Measurements from ENCODE around the gene UGT2A2.
"Not testable (repeated sequence)": the region's sequence is repeated elsewhere in the genome, so short reads cannot be mapped to it uniquely, and the experiment has no call there.

Gene UGT2A2

DNA sequence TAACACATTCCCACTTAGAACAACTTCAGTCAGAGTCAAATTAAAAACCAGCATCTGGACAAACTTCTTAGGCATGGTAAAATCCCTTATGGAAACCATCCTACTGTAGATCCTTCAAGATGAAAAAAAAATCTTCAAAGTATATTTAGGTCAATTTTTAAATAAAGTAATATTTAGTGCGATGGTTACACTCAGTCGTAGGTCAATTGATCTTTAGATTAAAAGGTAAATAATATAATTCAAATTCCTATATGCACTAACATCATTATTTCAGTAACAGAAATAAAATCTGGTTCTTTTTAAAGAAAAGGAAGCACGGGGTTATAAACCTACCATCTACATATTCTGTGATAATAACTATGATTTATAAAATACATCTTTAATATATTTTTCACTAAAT, at the start of gene UGT2A2:
UGT2A2 (minus strand) TSS at position 101 of the 400 bp plus-strand sequence; CDS start at position 99, 2 bp downstream.
- DNase-seq (ENCODE audit: low spot score) (no peak), FAIRE-seq (no peak)

DNA sequence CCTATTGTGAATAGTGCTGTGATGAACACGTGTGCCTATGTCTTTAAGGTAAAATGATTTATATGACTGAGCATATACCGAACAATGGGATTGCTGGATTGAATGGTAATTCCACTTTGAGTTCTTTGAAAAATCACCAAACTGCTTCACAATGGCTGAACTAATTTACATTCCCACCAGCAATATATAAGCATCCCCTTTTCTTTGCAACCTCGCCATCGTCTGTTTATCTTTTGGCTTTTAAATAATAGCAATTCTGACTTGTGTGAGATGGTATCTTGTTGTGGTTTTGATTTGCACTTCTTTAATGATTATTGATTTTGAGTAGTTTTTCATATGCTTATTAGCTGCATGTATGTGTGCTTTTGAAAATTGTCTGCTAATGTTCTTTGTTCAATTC, 45.4 kb upstream of the UGT2A2 start:
- FAIRE-seq (no peak), DNase-seq (ENCODE audit: low spot score) (no peak)

DNA sequence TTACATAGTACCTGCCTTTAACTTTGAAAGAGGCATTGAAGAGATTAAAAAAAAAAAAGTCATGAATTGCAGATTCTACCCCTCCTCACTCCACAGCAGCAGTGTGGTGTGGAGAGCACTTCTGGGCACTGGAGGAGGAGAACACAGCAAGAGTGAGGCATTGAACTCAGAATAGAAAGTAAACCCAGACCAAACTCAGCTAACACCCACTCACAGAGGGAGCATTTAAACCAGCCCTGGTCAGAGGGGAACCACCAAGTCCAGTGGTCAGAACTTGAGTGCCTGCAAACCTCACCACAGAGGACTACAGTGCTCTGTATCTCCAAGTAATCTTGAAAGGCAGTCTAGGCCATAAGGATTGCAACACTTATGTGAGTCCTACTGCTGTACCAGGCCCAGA, 29.2 kb upstream of the UGT2A2 start:
- FAIRE-seq (no peak), DNase-seq (ENCODE audit: low spot score) (no peak)

DNA sequence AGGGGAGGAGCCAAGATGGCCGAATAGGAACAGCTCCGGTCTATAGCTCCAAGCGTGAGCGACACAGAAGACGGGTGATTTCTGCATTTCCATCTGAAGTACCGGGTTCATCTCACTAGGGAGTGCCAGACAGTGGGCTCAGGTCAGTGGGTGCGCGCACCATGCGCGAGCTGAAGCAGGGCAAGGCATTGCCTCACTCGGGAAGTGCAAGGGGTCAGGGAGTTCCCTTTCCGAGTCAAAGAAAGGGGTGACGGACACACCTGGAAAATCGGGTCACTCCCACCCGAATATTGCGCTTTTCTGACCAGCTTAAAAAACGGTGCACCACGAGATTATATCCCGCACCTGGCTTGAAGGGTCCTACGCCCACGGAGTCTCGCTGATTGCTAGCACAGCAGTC, 24.6 kb upstream of the UGT2A2 start:
- not testable (repeated sequence) for FAIRE-seq

DNA sequence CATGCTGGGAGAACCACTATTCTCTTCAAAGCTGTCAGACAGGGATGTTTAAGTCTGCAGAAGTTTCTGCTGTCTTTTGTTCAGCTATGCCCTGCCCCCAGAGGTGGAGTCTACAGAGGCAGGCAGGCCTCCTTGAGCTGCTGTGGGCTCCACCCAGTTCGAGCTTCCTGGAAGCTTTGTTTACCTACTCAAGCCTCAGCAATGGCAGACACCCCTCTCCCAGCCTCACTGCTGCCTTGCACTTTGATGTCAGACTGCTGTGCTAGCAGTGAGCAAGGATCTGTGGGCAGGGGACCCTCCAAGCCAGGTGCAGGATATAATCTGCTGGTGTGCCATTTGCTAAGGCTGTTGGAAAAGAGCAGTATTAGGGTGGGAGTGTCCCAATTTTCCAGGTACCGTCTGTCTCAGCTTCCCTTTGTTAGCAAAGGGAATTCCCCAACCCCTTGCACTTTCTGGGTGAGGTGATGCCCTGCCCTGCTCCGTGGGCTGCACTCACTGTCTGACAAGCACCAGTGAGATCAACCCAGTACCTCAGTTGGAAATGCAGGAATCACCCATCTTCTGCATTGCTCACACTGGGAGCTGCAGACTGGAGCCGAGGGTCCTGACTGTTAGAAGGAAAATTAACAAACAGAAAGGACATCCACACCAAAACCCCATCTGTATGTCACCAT, 21.8 kb upstream of the UGT2A2 start:
- FAIRE-seq; DNase-seq (ENCODE audit: low spot score): not testable (repeated sequence)

More for the DNA sequence above, 24.6 kb upstream of the UGT2A2 start:
- not testable (repeated sequence) for DNase-seq (ENCODE audit: low spot score)

DNA sequence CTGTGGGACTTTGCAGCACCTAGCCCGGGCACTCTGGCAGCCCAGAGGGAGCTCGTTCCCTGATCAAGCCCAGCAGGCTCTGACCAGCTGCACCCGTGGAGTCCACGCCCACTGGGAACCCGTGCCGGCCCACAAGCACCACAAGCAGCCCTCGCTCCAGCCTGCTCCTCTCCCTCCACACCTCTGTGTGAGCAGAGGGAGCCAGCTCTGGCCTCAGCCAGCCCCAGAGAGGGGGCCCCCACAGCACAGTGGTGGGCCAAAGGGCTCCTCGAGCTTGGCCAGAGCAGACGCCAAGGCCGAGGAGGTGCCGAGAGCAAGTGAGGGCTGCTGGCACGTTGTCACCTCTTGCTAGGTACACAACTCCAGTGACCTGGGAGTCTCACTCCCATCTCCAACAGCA, 18.7 kb upstream of the UGT2A2 start:
- FAIRE-seq (no peak), DNase-seq (ENCODE audit: low spot score) (no peak)

DNA sequence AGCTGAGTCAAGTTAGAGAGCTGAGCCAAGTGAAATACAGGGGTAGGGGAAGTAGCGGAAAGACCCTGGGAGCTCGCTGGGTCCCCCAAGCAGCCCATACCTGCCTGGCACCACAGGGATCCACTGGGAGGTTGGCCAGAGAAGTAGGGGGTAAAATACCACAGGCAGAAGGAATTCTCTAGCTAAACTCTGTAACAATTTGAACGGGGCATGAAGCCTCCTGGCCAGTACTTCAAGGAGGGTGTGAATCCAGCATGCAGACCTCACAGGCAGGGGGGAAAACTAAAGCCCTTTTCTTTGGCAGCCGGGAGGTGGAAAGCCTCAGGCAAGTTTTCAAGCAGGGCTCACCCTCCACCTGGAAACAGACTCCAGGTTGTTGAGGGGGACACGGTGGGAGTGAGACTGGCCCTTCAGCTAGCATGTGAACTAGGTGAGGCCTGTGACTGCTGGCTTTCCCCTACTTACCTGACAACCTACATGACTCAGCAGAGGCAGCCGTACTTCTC, 17.3 kb upstream of the UGT2A2 start:
- DNase-seq (ENCODE audit: low spot score) (no peak), FAIRE-seq (no peak)

DNA sequence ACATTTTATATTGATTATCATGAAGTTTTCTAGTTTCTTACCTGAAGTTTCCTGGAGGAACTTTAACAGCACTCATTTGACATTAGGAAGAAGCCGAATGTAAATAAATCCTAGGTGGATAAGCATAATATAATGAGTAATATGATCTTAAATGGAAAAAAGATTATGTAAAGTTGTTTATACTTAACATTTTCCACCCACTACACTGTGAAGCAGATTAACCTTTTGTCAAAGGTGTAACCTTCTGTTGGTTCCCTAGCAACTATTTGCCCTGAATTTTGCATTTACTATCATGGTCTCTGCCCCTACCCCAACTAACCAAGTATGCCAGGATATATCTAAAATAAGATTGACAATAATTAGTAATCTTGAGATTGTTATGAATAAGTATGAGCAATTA, 13.7 kb upstream of the UGT2A2 start, which contains the start of gene UGT2A1:
UGT2A1 (minus strand) TSS at position 101 of the 400 bp plus-strand sequence. CDS start 5,603 bp downstream, outside the sequence.
- no peak for DNase-seq (ENCODE audit: low spot score)
- FAIRE-seq, result no peak

DNA sequence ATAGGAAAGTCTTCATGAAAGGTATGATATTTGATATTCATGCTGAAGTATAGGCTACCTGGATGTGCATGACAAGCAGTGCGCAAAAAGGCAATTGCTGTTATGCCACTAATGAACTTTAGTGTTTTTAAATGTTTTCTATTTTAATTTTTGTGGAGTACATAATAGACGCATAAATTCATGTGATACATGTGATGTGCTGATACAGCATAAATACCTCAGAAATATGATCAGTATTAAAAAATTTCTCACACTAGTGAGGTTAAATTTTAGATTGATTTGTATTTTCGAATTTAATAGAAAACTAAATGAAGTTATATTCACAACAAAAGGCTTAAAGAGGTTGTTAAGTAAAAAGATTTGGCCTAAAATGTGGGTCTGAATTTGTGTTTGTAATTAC, 11.4 kb upstream of the UGT2A2 start:
- FAIRE-seq (no peak), DNase-seq (ENCODE audit: low spot score) (no peak)

DNA sequence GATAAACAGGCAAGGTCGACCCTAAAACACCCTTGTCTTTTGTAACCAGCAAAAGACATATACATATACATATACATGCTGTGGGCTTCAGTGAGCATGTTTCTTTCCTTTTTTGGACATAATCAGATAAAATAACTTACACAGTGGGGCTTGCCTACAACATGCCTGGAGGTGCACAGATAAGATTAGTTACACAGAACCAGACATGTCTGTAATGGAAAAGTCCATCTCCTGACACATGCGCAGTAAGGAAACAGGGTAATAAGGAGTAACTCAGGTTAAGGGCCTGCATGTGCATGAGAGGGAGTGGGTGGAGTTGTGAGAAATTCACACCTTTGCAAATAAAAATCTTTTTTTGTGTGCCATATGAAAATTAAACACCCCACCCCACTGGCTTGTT, 10.2 kb upstream of the UGT2A2 start:
- FAIRE-seq, result no peak
- no peak for DNase-seq (ENCODE audit: low spot score)

DNA sequence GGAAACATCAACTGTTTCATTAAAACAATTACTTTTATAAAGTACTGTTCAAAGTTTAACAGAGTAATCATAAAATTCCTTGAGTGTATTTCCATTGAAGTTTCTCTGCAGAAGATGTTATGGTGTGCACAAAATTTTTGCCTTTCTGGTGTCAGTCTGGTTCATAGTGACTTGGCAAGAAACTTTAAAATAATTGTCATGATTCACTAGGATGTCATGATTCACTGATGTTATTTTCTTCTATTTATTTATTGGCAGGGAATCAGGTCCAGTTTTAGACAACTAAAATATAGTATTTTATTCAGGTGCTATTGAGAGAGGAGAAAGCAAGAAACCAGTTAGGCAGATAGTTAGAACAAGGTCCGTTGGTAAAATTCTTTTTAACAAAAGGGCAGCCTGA, 9.8 kb upstream of the UGT2A2 start:
- DNase-seq (ENCODE audit: low spot score) (no peak), FAIRE-seq (no peak)

DNA sequence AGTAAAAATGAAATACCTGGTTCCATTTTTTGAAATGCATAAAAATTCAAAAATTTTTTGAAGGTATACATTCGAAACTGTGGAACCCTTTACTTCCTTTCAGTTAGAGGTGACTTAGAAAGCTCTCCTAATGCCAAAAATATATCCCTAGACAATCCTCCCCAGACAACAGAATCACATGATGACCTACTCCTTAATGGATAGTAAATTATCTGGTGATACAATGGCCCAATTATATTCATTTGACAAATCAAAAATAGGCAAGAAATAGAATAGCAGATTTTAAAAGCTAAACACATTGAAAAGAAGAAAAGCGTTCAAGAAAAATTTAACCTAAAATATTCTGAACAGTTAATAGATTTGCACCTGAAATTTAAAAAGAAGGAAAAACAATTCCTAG, 3.5 kb upstream of the UGT2A2 start:
- DNase-seq (ENCODE audit: low spot score) (no peak), FAIRE-seq (no peak)

DNA sequence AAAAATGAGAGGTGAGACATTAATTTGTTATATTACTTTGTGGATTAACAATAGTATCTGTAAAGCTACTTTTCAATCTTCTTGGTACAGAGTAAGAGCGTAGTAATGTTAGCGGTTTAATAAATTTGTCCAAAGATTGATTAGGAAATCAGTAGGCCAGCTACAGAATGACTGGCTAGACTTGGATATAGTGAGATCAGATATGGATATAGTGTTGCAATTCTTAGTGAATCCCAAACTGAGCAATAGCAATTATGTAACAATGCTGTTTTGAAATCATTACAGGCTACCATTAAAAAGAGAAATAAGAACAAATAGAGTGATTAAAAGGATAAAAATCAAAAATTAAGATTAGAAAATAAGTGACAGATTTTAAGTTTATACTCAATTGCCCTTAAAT, 847 bp upstream of the UGT2A2 start:
- DNase-seq (ENCODE audit: low spot score) (no peak), FAIRE-seq (no peak)

DNA sequence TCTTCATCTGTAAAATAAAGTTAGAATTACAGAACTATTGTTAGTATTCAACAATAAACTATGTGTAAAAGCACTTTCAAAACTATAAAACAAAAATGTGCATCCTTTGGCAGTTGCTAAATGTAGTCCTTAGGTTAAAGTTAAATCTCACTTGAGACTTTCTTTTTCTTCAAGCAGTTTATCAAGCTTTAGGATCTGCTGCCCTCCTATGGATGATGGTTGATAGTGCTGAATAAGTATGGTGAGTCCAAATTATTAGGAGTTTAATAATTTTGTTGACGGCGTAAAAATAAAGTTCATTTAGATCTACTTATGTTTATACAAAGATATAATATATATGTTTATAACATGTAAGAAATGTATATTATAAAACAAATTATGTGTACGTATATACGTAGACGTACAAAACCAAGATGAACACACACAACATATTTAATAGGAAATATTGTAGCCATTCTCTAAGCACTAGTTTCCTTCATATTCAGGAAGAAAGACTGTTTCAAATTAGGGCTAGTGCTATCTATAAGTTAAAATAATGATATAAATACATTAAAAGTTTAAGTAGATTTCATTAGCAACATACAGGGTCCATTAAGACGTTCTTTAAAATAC, 22.3 kb downstream of the UGT2A2 start:
- FAIRE-seq (peak; percentile 89), DNase-seq (ENCODE audit: low spot score) (peak; percentile 34)

DNA sequence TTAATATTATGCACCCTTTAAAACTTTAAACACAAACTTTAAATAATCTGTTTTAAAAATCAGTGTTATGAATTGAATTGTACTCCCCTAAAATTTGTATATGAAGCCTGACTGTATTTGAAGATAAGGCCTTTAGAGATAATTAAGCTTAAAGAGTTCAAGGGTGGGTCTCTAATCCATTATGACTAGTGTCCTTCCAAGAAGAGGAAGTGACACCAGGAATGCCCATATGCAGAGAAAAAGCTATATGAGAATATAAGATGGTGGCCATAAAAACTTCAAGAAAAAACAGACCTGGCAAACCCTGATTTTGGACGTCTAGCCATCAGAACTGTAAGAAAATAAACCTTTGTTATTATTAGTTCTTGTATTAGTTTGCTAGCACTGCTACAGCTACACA, 29.0 kb downstream of the UGT2A2 start:
- DNase-seq (ENCODE audit: low spot score), result no peak
- no peak for FAIRE-seq

DNA sequence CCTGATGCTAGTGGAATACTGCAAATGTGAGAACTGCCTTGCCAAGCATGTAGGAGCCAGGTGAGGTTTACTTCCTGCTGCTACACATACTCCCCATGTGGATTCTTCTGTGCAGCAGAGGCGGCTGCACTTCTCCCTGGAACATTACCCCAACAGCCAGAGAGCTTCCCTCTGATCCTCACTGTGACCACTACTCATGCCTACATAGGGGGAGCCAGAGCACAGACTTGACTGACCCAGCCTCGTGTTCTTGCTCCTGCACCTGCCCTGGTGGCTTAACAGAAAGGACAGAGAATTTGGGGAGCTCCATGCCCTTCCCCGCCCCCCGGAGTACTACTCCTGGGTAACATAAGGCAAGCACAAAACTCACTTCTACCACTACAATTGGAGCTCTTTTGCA, 38.4 kb downstream of the UGT2A2 start:
- FAIRE-seq, result no peak

DNA sequence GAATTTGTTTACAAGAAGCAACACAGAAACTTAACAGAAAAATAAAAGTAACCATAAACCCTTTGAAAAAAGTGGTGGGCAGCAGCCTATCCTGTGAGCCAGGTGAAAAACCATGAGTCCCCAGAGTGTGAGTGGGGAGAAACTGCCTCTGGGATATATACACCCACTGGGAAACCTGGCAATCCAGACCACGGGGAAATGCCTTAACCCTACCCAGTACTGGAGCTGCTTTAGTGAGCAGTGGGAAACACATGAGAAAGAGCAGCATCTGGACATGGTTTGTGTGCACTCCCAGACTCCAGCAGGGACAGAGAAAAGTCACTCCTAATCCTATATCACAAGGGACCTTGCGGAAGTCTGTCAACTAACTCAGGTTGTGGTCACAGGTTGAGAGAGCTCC, 39.4 kb downstream of the UGT2A2 start:
- FAIRE-seq, result no peak
- no peak for DNase-seq (ENCODE audit: low spot score)

More for the DNA sequence above, 38.4 kb downstream of the UGT2A2 start:
- DNase-seq (ENCODE audit: low spot score), result no peak

DNA sequence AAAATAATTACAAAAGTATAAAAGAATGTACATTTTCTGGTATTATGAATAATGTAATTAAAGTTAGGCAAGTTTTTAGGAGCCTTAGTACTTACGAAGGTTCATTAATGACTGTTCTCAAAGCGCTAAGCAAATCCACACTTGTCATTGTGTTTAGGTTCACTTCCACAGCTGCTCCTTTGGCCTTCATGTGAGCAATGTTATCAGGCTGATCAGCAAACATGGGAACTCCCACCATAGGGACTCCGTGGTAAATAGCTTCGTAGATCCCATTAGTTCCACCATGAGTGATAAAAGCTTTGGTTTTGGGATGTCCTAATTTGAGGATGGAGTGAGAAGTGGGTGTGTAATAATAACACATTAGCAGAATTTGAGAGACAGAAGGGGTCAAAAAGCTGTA, 45.1 kb downstream of the UGT2A2 start:
- DNase-seq (ENCODE audit: low spot score) (no peak), FAIRE-seq (no peak)

DNA sequence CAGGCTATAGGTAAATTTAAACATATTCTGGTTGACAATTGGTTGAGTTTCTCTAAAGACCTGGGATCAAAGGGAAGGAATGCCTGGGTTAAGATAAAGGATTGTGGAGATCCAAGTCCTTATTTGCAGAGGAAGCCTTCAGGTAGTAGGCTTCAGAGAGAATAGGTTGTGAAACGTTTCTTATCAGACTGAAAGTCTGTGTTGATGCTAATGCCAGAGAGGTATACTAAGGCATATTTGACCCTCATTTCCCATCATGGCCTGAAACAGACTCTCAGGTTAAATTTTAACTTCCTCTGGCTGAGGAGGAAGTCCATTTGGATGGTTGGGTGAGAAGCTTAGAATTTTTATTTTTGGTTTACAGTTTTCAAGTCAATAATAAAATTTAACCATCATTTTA, 48.1 kb downstream of the UGT2A2 start:
- FAIRE-seq (no peak), DNase-seq (ENCODE audit: low spot score) (no peak)

DNA sequence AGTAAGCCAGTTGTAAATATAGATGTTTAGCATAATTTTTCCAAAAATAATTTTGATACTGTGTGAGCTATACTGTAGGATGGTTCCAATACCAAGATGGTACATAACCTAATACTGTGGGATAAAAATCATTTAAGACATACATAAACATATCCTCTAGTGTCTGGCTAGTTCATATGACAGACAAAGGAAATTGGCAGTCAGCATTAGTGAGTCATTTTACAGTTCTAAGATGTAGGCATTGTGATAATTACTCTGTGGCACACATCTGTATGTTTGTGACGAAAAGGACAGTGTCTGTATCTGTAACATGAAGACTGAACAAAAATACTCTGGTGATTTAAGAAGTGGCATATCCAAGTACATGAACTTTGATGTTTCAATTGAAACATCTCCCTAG, 49.6 kb downstream of the UGT2A2 start:
- FAIRE-seq, result no peak

DNA sequence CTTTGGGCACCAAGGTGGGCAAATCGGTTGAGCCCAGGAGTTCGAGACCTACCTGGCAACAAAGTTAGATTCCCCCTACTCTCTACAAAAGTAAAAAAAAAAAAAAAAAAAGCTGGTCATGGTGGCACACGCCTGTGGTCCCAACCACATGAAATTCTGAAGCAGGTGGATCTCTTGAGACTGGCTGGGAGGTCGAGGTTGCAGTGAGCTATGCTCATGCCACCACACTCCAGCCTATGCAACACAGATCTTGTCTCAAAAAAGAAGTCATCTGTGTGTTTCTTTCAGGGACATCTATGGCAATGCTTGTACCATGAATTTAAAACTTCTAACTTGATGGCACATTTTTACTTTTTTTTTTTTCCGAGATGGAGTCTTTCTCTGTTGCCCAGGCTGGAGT, 55.3 kb downstream of the UGT2A2 start:
- no peak for DNase-seq (ENCODE audit: low spot score)
- FAIRE-seq, result no peak

More for the DNA sequence above, 49.6 kb downstream of the UGT2A2 start:
- no peak for DNase-seq (ENCODE audit: low spot score)

DNA sequence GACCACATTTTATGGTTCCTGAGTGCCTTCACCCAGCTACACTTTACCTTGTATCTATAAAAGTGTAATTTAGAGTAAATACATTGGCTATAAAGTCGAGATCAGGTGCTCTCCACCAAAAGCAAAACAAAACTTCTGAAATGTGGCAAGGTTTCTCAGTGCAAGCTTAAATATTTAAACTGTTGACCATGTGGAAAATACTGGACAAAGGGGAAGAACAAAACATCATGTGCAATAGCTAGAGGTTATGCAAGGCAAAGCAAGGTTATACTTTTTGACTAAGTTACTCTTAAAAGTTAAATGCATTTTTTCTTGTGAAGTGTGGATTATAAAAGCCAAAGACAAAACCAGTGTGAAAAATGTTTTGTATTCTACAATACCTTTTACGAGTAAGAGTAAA, 55.9 kb downstream of the UGT2A2 start:
- DNase-seq (ENCODE audit: low spot score) (no peak), FAIRE-seq (no peak)

DNA sequence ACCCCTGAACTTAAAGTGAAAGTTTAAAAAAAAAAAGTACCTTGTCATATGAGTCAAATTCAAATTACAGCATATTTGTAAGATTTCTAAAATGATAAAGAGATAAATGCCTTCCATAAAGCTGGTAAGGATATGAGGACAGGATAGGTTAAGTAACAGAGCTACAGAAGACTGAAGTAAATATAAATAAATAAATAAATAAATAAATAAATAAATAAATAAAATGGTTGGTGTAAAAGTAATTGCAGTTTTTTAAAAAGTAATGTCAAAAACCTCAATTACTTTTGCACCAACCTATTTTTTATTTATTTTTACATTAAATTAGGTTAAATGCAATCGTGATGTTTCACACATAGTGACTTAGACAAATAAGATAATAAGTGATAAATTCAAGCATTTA, 62.2 kb downstream of the UGT2A2 start:
- DNase-seq (ENCODE audit: low spot score), result no peak
- FAIRE-seq, result no peak
